ENCODE results near the gene SECISBP2L.
A peak's percentile ranks its signal among the peaks of the same experiment; 100 is the strongest.
"Not testable (repeated sequence)": the region's sequence is repeated elsewhere in the genome, so short reads cannot be mapped to it uniquely, and the experiment has no call there.

The SECISBP2L gene

DNA sequence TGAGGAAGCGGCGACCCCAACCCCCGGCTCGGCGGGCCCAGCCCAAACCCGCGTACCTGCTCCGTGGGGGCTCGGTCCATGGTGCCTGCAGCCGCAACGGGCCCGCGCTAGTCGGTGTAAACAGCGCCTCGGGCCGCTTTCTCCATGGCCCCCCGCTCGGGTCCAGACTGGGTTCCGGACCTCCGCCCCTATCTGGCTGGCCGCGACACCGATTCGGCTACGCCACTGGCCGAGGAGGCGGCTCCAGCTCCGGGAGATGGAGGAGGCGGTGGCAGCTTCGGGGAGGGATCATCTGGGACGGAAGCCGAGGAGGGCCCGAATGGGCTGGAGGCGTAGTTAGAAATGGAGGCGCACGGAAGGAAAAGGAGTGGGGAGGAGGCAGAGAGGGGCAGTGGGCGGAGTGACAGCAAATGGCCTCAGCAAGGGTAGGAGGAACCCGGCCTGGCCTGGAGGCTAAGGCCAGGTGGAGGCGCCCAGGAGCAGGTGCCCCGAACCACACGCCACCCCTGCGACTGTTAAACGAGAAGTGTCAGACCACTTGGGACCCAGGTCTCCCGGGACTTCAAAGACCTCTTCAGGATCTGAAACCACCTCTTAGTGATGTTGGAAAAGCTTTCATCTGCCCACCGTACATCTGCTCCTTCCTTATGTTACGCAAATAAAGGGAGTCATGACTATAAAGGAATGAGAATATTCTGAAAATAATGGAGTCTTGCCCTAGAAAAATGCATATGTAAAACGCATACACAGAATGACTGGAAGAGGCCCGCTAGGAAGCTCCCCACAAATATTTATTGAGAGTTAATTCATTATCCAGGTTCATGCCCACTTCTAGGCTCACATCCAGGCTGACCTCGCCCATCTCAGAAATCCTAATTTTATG, at the start of gene SECISBP2L:
Gene SECISBP2L, minus strand, starts transcription at position 227 of the 883 bp plus-strand sequence. Its CDS starts 147 bp downstream, at position 80.
- peak; percentile 82 for DNase-seq

DNA sequence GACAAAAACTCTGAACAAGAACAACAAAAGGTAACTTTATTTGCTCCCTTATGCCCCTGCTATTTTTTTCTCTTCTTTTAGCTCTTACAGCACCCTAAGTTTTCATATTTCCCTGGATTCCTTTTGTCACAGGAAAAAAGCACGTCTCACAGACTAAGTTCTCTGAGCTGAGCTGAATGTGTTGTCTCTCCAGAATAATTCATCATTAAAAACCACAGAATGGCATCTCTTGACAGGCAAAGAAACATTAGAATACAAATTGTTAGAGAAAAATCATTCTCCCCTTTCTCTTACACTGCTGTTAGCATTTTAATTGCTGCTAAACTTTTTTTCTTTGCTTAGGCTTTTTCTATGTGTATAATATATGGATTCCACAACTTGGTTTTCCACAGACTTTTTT, 48.7 kb upstream of the SECISBP2L start:
- DNase-seq: no peak

GRCh38 chr15:49093252-49094105, 47.2 kb upstream of the SECISBP2L start:
- DNase-seq: no peak

GRCh38 chr15:49088996-49089395, 42.8 kb upstream of the SECISBP2L start:
- DNase-seq: no peak

DNA sequence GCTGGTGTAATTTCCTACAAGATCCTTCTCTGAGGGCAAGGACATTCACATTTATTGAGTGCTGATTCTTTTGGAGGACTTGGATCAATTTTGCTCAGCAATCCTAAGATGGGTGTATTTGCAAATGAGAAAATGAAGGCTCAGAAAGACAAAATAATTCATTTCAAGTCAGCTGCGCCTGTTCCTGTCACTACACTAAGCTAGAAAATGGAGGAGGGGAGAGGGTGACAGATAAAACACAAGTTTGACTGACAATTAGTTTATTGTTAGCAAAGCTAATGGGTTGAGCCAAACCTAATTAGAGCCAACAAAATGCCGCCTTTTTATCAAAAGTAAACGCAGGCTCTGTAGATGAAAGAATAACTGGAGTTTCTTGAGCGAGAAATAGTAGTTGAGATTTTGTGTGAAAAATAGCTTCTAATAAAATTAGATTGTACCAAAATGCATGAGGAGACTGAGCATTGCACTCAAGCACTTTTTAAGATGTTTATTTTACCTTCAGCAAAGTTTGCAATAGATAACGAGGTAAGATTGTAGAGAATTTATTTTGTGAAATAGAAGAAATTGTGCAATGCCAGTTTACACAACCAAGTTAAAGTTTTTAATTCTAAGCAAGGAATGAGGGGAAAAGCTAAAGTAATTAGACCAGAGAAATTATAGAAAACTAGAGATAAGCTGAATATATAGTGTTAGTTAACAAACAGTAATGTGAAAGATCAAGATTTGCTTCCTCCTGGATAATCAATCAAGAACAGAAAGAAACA, 39.6 kb upstream of the SECISBP2L start:
- DNase-seq: no peak

- DNase-seq: no peak
Observed at GRCh38 chr15:49084285-49084570, 38.0 kb upstream of the SECISBP2L start.

- DNase-seq: no peak
Observed at GRCh38 chr15:49083401-49084284, 37.4 kb upstream of the SECISBP2L start.

DNA sequence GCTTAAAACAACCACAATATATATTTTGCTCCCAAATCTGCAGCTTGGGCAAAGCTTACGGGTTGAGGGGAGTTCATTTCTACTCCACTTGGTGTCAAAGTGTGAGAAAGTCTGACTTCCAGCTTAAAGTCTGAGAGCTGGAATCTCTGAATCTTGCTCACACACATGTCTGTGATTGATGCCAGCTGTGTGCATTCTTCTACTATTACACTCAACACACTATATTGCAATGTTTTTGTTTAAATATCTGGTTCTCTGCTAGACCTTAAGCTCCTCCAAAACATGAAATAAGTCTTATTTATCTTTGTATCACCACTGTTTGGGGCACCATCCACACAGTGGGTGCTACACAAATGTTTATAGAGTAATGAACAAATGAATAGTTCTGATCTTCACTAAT, 36.7 kb upstream of the SECISBP2L start:
- no peak for DNase-seq

DNA sequence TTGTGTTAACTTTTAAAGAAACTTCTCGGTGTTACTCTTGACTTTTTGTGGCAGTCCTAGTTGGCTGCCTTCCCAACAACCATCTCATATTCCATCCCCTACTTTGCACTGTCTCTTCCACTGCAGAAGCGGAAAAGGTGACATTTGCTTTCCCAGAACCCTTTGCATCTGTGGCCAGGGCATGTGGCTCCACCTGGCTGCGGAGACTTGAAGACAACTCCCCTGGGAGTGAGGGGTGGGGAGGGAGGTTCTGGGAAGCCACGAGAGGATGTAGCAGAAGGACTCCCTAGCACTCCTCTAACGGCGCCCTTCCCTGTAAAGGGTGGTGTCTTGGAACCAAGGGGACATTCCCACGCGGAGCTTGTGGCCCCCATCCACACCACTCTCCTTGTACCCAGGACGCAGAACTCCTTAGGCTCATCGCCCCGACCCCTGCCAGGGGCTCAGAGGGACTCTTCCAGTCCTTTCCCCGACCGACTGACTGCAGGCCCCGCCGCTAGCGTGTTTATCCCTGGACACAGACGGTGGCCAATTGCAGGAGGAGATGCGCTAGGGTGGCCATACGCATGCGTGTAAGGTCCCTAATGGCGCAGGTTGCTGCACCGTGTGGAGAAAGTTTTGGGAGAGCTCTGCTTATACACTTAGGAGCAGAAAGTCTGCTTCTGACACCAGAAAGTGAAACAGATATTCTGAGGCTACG, 33.2 kb upstream of the SECISBP2L start:
- DNase-seq: no peak

GRCh38 chr15:49075881-49076280, 29.6 kb upstream of the SECISBP2L start:
- DNase-seq: no peak

DNA sequence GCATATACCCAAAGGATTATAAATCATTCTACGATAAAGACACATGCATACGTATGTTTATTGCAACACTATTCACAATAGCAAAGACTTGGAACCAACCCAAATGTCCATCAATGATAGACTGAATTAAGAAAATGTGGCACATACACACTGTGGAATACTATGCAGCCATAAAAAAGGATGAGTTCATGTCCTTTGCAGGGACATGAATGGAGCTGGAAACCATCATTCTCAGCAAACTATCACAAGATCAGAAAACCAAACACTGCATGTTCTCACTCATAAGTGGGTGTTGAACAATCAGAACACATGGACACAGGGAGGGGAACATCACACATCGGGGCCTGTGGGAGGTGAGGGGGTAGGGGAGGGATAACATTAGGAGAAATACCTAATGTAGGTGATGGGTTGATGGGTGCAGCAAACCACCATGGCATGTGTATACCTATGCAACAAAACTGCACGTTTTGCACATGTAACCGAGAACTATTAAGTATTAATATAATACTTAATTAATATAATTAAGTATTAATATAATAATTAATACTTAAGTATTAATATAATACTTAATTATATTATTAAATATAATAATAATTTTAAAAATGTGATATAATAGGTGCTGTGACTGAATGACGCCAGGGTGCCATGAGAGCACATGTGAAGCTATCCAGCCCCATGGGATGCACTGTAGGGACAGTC, 28.5 kb upstream of the SECISBP2L start:
- not testable (repeated sequence) for DNase-seq

DNA sequence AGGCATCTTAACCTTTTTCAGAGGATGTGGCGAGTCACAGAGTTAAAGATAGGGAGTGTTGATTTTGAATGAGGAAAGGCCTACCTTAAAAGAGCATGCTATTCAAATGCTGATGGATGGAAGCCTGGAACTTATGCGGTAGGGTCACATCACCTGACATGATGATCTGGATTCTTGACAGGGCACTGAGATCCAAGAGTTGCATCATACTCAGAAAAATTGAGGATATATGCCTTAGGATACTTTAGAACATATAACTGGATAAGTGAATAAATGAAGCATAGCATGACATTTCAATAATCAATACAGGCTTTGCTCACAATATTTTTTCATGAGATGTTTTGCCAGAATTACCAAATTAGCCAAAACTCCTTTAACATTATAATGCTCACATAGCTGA, 20.1 kb upstream of the SECISBP2L start:
- no peak for DNase-seq

DNA sequence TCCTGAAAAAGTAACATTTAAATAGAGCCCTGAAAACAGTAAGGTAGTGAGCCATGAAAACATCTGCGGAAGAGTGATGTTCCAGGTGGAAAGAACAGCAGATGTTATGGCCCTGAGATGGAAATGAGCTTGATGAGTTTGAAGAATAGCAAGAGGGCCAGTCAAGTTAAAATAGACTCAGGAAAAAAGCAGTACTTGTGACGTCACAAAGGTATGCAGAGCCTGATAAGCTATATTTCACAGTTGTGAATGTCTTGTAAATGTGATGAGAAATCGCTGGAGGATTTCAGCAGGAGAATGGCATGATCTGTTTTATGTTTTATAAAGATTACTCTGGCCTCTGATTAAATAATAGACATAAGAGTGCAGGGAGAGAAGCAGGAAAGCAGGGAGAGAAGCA, 18.6 kb upstream of the SECISBP2L start:
- DNase-seq: no peak

- no peak for DNase-seq
Observed at GRCh38 chr15:49064281-49064653, 18.0 kb upstream of the SECISBP2L start.

- no peak for DNase-seq
Observed at GRCh38 chr15:49063402-49064280, 17.4 kb upstream of the SECISBP2L start.

DNA sequence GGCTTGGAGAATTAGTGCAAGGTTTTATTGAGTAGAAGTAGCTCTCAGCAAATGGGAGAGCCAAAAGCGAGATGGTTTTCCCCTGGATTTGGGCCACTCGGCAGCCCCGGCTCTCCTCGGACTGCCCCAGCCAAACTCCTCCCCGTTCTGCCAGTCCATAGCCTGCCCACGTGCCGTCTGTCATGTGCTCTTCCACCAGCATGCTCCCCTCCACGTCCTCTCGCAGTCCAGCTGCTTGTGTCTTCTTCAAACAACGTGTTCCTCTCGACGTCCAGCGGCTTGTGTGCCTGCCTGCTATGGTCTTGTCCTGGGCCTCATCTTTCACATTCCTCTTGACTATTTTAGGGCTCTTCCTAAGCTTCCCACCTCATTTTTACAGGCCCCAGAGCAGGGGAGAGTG, 16.7 kb upstream of the SECISBP2L start:
- DNase-seq: no peak

- no peak for DNase-seq
Observed at GRCh38 chr15:49060710-49061495, 14.7 kb upstream of the SECISBP2L start.

GRCh38 chr15:49059491-49059890, 13.2 kb upstream of the SECISBP2L start:
- no peak for DNase-seq

GRCh38 chr15:49058559-49058958, 12.3 kb upstream of the SECISBP2L start:
- DNase-seq: no peak

Measured in activated T-cell treated with anti-CD3 and anti-CD28 coated beads for 4 hours (primary cell).